Upper lobe of left lung (tissue), 4 donors: ENCODE results near the gene LDAH.
"Not testable (repeated sequence)": the region's sequence is repeated elsewhere in the genome, so short reads cannot be mapped to it uniquely, and the experiment has no call there.

Source experiments
- CTCF ChIP-seq, 6 experiments: fragments of 450-650 bp in 4 of 6; fragments of 200-600 bp in 2 of 6; sonication (generic) in 2 of 6; IDR thresholded peaks; one replicate each; pipeline ENCODE4 v1.5.1; 2016 to 2019; ENCODE audit warnings: antibody characterized with exemption in 6 of 6
- POLR2A ChIP-seq, 4 donors: fragments of 450-650 bp; IDR thresholded peaks; one replicate each; pipeline ENCODE4 v1.5.1; 2016 to 2017; ENCODE audit warnings: antibody characterized with exemption in 4 of 4, mild to moderate bottlenecking in 2 of 4

- TF ChIP-seq CTCF, POLR2A (IDR thresholded peaks at IDR 0.05): not testable (repeated sequence)
Observed at GRCh38 chr2:20716164-20716563, 106.7 kb downstream of the LDAH start.
